ENCODE measurements around the gene SYT3.

GRCh38 chr19:50651174-50651573, 11.5 kb upstream of the SYT3 start:
- TF ChIP-seq CTCF (conservative IDR thresholded peaks at IDR 0.05; ENCODE audit: low read depth, low read length) (no peak), EZH2 (IDR thresholded peaks at IDR 0.05; ENCODE audit: borderline replicate concordance, low read depth, low read length, poor library complexity, severe bottlenecking) (no peak)
